Liver (tissue), 9 donors: Measurements from ENCODE around the gene LRP1-AS. TPM values are rescaled to one million over a fixed set of nuclear protein-coding genes. Genes with fewer than 3 reads are reported as not detected.
A peak's percentile ranks its signal among the peaks of the same experiment; 100 is the strongest.

ENCODE experiments used
- DNase-seq: peaks from one replicate; pipeline ENCODE4 v3.0.0-alpha.2; 2017; ENCODE audit warnings: low spot score
- H3K27ac ChIP-seq, 2 donors: one replicate each; pipeline ENCODE4 v1.7.0; 2013; ENCODE audit warnings: inconsistent platforms in 2 of 2, low read length in 2 of 2, control low read depth in 1 of 2, low read depth in 1 of 2, mild to moderate bottlenecking in 1 of 2
- H3K27me3 ChIP-seq, 4 donors: one replicate each; pipeline versions ENCODE4 v1.6.1 to v1.7.0; 2013; ENCODE audit warnings: low read length in 3 of 4, inconsistent platforms in 1 of 4, mild to moderate bottlenecking in 1 of 4, moderate library complexity in 1 of 4; ENCODE audit not compliant: control insufficient read depth in 4 of 4, insufficient read depth in 4 of 4
- H3K36me3 ChIP-seq, 4 donors: one replicate each; pipeline versions ENCODE4 v1.6.1 to v1.7.0; 2013; ENCODE audit warnings: low read length in 3 of 4, mild to moderate bottlenecking in 3 of 4, low read depth in 1 of 4, moderate library complexity in 1 of 4; ENCODE audit not compliant: control insufficient read depth in 4 of 4, insufficient read depth in 3 of 4
- H3K4me1 ChIP-seq, 4 donors: one replicate each; pipeline versions ENCODE4 v1.6.1 to v1.7.0; 2013; ENCODE audit warnings: low read length in 3 of 4, mild to moderate bottlenecking in 3 of 4, moderate library complexity in 1 of 4; ENCODE audit not compliant: control insufficient read depth in 4 of 4, insufficient read depth in 4 of 4
- H3K4me3 ChIP-seq, 3 donors: one replicate each; pipeline versions ENCODE4 v1.6.1 to v1.7.0; 2013; ENCODE audit warnings: low read length in 3 of 3, control low read depth in 1 of 3, low read depth in 1 of 3, mild to moderate bottlenecking in 1 of 3
- H3K9ac ChIP-seq, 2 donors: one replicate each; pipeline ENCODE4 v1.7.0; 2013; ENCODE audit warnings: low read length in 2 of 2, mild to moderate bottlenecking in 2 of 2, moderate library complexity in 2 of 2, control low read depth in 1 of 2, low read depth in 1 of 2
- H3K9me3 ChIP-seq, 4 donors: one replicate each; pipeline versions ENCODE4 v1.6.1 to v1.7.0; 2013; ENCODE audit warnings: low read length in 3 of 4; ENCODE audit not compliant: control insufficient read depth in 4 of 4
- ATF3 ChIP-seq: IDR thresholded peaks from 2 replicates; pipeline ENCODE4 v1.6.1; 2016; ENCODE audit warnings: antibody characterized with exemption
- CTCF ChIP-seq: fragments of 150-350 bp; IDR thresholded peaks from 2 replicates; pipeline ENCODE4 v1.5.1; 2017; ENCODE audit warnings: improper control_type of control experiment, low read depth, low read length; ENCODE audit not compliant: missing input control
- EGR1 ChIP-seq, 2 donors: IDR thresholded peaks; 2 replicates each; pipeline ENCODE4 v1.6.1; 2016 to 2018; ENCODE audit warnings: antibody characterized with exemption in 2 of 2, low read depth in 2 of 2
- FOXA1 ChIP-seq: IDR thresholded peaks from 2 replicates; pipeline ENCODE4 v1.6.1; 2016; ENCODE audit warnings: antibody characterized with exemption
- FOXA2 ChIP-seq: IDR thresholded peaks from 2 replicates; pipeline ENCODE4 v1.6.1; 2016; ENCODE audit warnings: antibody characterized with exemption
- GABPA ChIP-seq, 2 donors: IDR thresholded peaks in 1 of 2; conservative IDR thresholded peaks in 1 of 2; 2 replicates each; pipeline ENCODE4 v1.6.1; 2016; ENCODE audit warnings: antibody characterized with exemption in 2 of 2, mild to moderate bottlenecking in 1 of 2, moderate library complexity in 1 of 2
- HNF4A ChIP-seq, 2 donors: conservative IDR thresholded peaks; 2 replicates each; pipeline ENCODE4 v1.6.1; 2016; ENCODE audit warnings: antibody characterized with exemption in 2 of 2, mild to moderate bottlenecking in 2 of 2
- HNF4G ChIP-seq: IDR thresholded peaks from 2 replicates; pipeline ENCODE4 v1.6.1; 2016; ENCODE audit warnings: antibody characterized with exemption
- JUND ChIP-seq, 2 donors: IDR thresholded peaks; 2 replicates each; pipeline ENCODE4 v1.6.1; 2016; ENCODE audit warnings: antibody characterized with exemption in 2 of 2
- MAX ChIP-seq: IDR thresholded peaks from 2 replicates; pipeline ENCODE4 v1.6.1; 2016; ENCODE audit warnings: antibody characterized with exemption
- NR2F2 ChIP-seq: IDR thresholded peaks from 2 replicates; pipeline ENCODE4 v1.6.1; 2016; ENCODE audit warnings: antibody characterized with exemption
- RAD21 ChIP-seq, 2 donors: IDR thresholded peaks; 2 replicates each; pipeline ENCODE4 v1.6.1; 2016; ENCODE audit warnings: antibody characterized with exemption in 2 of 2, mild to moderate bottlenecking in 2 of 2
- REST ChIP-seq: IDR thresholded peaks from 2 replicates; pipeline ENCODE4 v1.6.1; 2016; ENCODE audit warnings: antibody characterized with exemption, mild to moderate bottlenecking
- RXRA ChIP-seq, 2 donors: IDR thresholded peaks; 2 replicates each; pipeline ENCODE4 v1.6.1; 2017 to 2018; ENCODE audit warnings: antibody characterized with exemption in 2 of 2, mild to moderate bottlenecking in 1 of 2
- SP1 ChIP-seq: IDR thresholded peaks from 2 replicates; pipeline ENCODE4 v1.6.1; 2018; ENCODE audit warnings: antibody characterized with exemption, mild to moderate bottlenecking
- TAF1 ChIP-seq: conservative IDR thresholded peaks from 2 replicates; pipeline ENCODE4 v1.6.1; 2016; ENCODE audit warnings: antibody characterized with exemption, mild to moderate bottlenecking
- YY1 ChIP-seq: IDR thresholded peaks from 2 replicates; pipeline ENCODE4 v1.6.1; 2016; ENCODE audit warnings: antibody characterized with exemption, mild to moderate bottlenecking
- ZBTB33 ChIP-seq: IDR thresholded peaks from 2 replicates; pipeline ENCODE4 v1.6.1; 2016; ENCODE audit warnings: antibody characterized with exemption
- WGBS: extraction: QIAGEN DNeasy Blood & Tissue Kit; methylation state at CpG from one replicate; pipeline ENCODE4 v1.1.7; 2013; 5-methylcytosine and 5-hydroxymethylcytosine counted together
- polyA plus RNA-seq, 2 donors: library from polyadenylated mRNA; stranded (reverse) in 1 of 2; unstranded in 1 of 2; fragments of 200-250 nt in 1 of 2; fragments of >200 nt in 1 of 2; fragmentation: Nextera tagmentation in 1 of 2; extraction: Ambion mirVana in 1 of 2; gene quantifications; one replicate each; pipeline versions ENCODE4 v1.2.1 to v1.2.3, GENCODE V29; 2013 to 2015
- total RNA-seq, 2 donors: library from RNA; depleted of rRNA; stranded (reverse); fragments of >200 nt; gene quantifications; one replicate each; pipeline ENCODE4 v1.2.3, GENCODE V29; 2014
- donor health status: healthy.
- donor health status: healthy.
- donor health status: healthy.
- donor health status: healthy.
- donor health status: healthy.

LRP1-AS gene
- total and polyA plus RNA-seq, 4 donors: not detected

- H3K4me3 ChIP-seq: no peak overlapping the region
Observed at GRCh38 chr12:57135527-57136326, 11.7 kb downstream of the LRP1-AS start.

GRCh38 chr12:57134949-57135348, 12.5 kb downstream of the LRP1-AS start:
- Histone ChIP-seq H3K9ac (peak overlapping the region in 1 of 2 donors; percentile 26), H3K9me3 (no peaks in the 10 kb centered on the region), H3K4me3 (no peak overlapping the region), H3K36me3 (peaks cover 0 to 2% (median under 1%) of the 10 kb centered on the region in 4 donors), H3K27me3 (no peaks in the 10 kb centered on the region), H3K27ac (peak overlapping the region; percentile 83 to 84), H3K4me1 (peaks cover 45 to 93% (median 84%) of the 10 kb centered on the region in 4 donors)
- no peak for DNase-seq
- WGBS: 61% methylated on average over 9 of the region's 9 CpGs
- no peak for TF ChIP-seq EGR1 (IDR thresholded peaks at IDR 0.05; ENCODE audit: low read depth in 2 of 2)
- no peak for TF ChIP-seq JUND (IDR thresholded peaks at IDR 0.05)
- no peak for TF ChIP-seq NR2F2
- TF ChIP-seq FOXA1: no peak
- no peak for TF ChIP-seq YY1
- no peak for TF ChIP-seq HNF4A (conservative IDR thresholded peaks at IDR 0.05)
- TF ChIP-seq RAD21 (IDR thresholded peaks at IDR 0.05): no peak
- TF ChIP-seq TAF1: no peak
- TF ChIP-seq RXRA (IDR thresholded peaks at IDR 0.05): no peak
- no peak for TF ChIP-seq FOXA2
- no peak for TF ChIP-seq GABPA (IDR thresholded peaks at IDR 0.05 in 1 of 2, conservative IDR thresholded peaks at IDR 0.05 in 1 of 2)
- TF ChIP-seq REST: no peak
- TF ChIP-seq HNF4G: no peak
- TF ChIP-seq ZBTB33: no peak
- no peak for TF ChIP-seq CTCF
- TF ChIP-seq ATF3: no peak

More at GRCh38 chr12:57135527-57136326, 11.7 kb downstream of the LRP1-AS start:
- TF ChIP-seq SP1 (peak; percentile 18), CTCF (no peak), RXRA (IDR thresholded peaks at IDR 0.05) (peak; percentile 41 to 52), MAX (no peak)
- no peak overlapping the region for H3K9ac ChIP-seq
- peak overlapping the region; percentile 83 to 84 for H3K27ac ChIP-seq
- no peak for DNase-seq
- no peaks in the 10 kb centered on the region for H3K27me3 ChIP-seq
- H3K9me3 ChIP-seq: no peaks in the 10 kb centered on the region
- peaks cover 0 to 2% (median 1%) of the 10 kb centered on the region in 4 donors for H3K36me3 ChIP-seq
- 50% methylated on average over 18 of the region's 18 CpGs for WGBS
- H3K4me1 ChIP-seq: peaks cover 46 to 96% (median 81%) of the 10 kb centered on the region in 4 donors
